HEK293 (cell line): Measurements from ENCODE around the gene FREM3.

ENCODE experiments used
- CTCF ChIA-PET: fragments of 350-600 bp; formaldehyde crosslinking; extraction: SDS; loops from one replicate; lab custom pipeline; 2021; ENCODE audit warnings: antibody characterized with exemption; lab: Yijun Ruan, JAX
- POLR2A ChIA-PET: fragments of 300-600 bp; formaldehyde crosslinking; extraction: SDS; loops from one replicate; lab custom pipeline; 2020; ENCODE audit warnings: antibody characterized with exemption, inconsistent platforms; lab: Yijun Ruan, JAX
- H3K27ac ChIP-seq: fragments of 200-500 bp; sonication (Bioruptor generic); 2 replicates; pipeline ENCODE4 v1.5.1; 2014; ENCODE audit warnings: low read depth, low read length, control low read depth, inconsistent platforms; ENCODE audit errors: extremely low read depth
- H3K36me3 ChIP-seq, 2 experiments: fragments of 200-500 bp in 1 of 2; sonication (Bioruptor generic) in 1 of 2; 1 replicate in 1 of 2; 2 replicates in 1 of 2; pipeline ENCODE4 v1.5.1; 2014 to 2017; ENCODE audit warnings: inconsistent platforms in 2 of 2, low read length in 2 of 2; ENCODE audit not compliant: control insufficient read depth in 2 of 2, insufficient read depth in 1 of 2
- H3K4me1 ChIP-seq: fragments of 200-500 bp; sonication (Bioruptor generic); 2 replicates; pipeline ENCODE4 v1.5.1; 2014; ENCODE audit warnings: mild to moderate bottlenecking, low read length, inconsistent platforms; ENCODE audit not compliant: control insufficient read depth, insufficient read depth
- H3K4me3 ChIP-seq: 2 replicates; pipeline ENCODE4 v1.5.1; 2011; ENCODE audit warnings: low read depth, mild to moderate bottlenecking, control low read depth, low read length, moderate library complexity
- H3K9me3 ChIP-seq: fragments of 200-500 bp; sonication (Bioruptor generic); 2 replicates; pipeline ENCODE4 v1.5.1; 2014; ENCODE audit warnings: low read depth, low read length, inconsistent platforms; ENCODE audit not compliant: control insufficient read depth, insufficient read depth
- GLI2 ChIP-seq: fragments of 450-650 bp; formaldehyde crosslinking; IDR thresholded peaks from 2 replicates; pipeline ENCODE4; 2017; ENCODE audit warnings: missing biosample characterization, missing genetic modification characterization, low read depth, borderline replicate concordance
- KLF10 ChIP-seq: fragments of 450-650 bp; IDR thresholded peaks from 2 replicates; pipeline ENCODE4 v1.5.1; 2018; ENCODE audit warnings: missing biosample characterization, mild to moderate bottlenecking, missing genetic modification characterization
- ZNF202 ChIP-seq: fragments of 450-650 bp; formaldehyde crosslinking; IDR thresholded peaks from 2 replicates; pipeline ENCODE4 v1.5.1; 2016; ENCODE audit warnings: missing biosample characterization, missing genetic modification characterization, borderline replicate concordance
- ZNF311 ChIP-seq: fragments of 450-650 bp; formaldehyde crosslinking; IDR thresholded peaks from 2 replicates; pipeline ENCODE4 v1.5.1; 2017; ENCODE audit warnings: missing biosample characterization, missing genetic modification characterization, borderline replicate concordance
- ZNF48 ChIP-seq: fragments of 450-650 bp; formaldehyde crosslinking; IDR thresholded peaks from 2 replicates; pipeline ENCODE4 v1.5.1; 2016; ENCODE audit warnings: missing biosample characterization, missing genetic modification characterization
- ZNF510 ChIP-seq: fragments of 450-650 bp; formaldehyde crosslinking; IDR thresholded peaks from 2 replicates; pipeline ENCODE4 v1.5.1; 2018; ENCODE audit warnings: mild to moderate bottlenecking, missing genetic modification characterization, missing biosample characterization; ENCODE audit not compliant: insufficient replicate concordance
- ZNF626 ChIP-seq: fragments of 450-650 bp; sonication (Bioruptor Pico); formaldehyde crosslinking; IDR thresholded peaks from 2 replicates; pipeline ENCODE4 v1.5.1; 2018; ENCODE audit warnings: missing biosample characterization, missing genetic modification characterization, inconsistent platforms
- ZNF76 ChIP-seq: fragments of 450-650 bp; formaldehyde crosslinking; IDR thresholded peaks from 2 replicates; pipeline ENCODE4; 2016; ENCODE audit warnings: low read depth, missing biosample characterization, missing genetic modification characterization, borderline replicate concordance
- ZNF776 ChIP-seq: fragments of 450-650 bp; formaldehyde crosslinking; IDR thresholded peaks from 2 replicates; pipeline ENCODE4 v1.5.0; 2017; ENCODE audit warnings: missing biosample characterization, missing genetic modification characterization, borderline replicate concordance
- ZNF843 ChIP-seq: fragments of 450-650 bp; formaldehyde crosslinking; IDR thresholded peaks from 2 replicates; pipeline ENCODE4 v1.5.1; 2016; ENCODE audit warnings: missing biosample characterization, missing genetic modification characterization
- TF ChIP-seq, protein P1 (sequence below): fragments of 450-650 bp; formaldehyde crosslinking; IDR thresholded peaks from 2 replicates; pipeline ENCODE4; 2016; ENCODE audit warnings: missing biosample characterization, missing genetic modification characterization
- TF ChIP-seq, protein P2 (sequence below): fragments of 450-650 bp; formaldehyde crosslinking; IDR thresholded peaks from 2 replicates; pipeline ENCODE4 v1.5.1; 2016; ENCODE audit warnings: missing biosample characterization, missing genetic modification characterization
- TF ChIP-seq, protein P3 (sequence below): fragments of 450-650 bp; formaldehyde crosslinking; IDR thresholded peaks from 2 replicates; pipeline ENCODE4 v1.5.1; 2016; ENCODE audit warnings: missing biosample characterization, missing genetic modification characterization
- TF ChIP-seq, protein P4 (sequence below): fragments of 450-650 bp; formaldehyde crosslinking; IDR thresholded peaks from 2 replicates; pipeline ENCODE4 v1.5.1; 2017; ENCODE audit warnings: missing biosample characterization, missing genetic modification characterization
- TF ChIP-seq, protein P5 (sequence below): fragments of 450-650 bp; formaldehyde crosslinking; optimal IDR thresholded peaks from 2 replicates; pipeline ENCODE3; 2016; ENCODE audit warnings: missing biosample characterization, mild to moderate bottlenecking, missing genetic modification characterization
- TF ChIP-seq, protein P6 (sequence below): fragments of 450-650 bp; formaldehyde crosslinking; conservative IDR thresholded peaks from 2 replicates; pipeline ENCODE4 v1.5.1; 2016; ENCODE audit warnings: low read depth, missing biosample characterization, missing genetic modification characterization

Gene FREM3

DNA sequence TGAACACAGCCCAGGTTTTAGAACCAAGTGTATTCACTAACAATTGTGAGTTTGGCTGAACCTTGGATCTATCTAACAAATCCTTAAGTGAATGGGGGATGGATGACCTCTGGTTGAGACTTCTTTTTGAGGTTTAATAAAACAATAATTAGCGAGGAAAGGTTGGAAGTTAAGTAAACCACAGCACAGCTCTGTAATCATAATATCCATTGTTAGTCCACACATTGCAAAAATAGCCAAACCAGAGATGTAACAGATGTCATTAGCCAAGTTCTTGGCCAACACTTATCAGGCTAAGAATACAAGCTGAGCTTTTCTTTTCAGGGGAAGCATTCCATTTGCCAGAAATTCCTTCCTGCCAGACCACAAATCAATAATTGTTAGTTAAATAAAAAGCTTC is 59.1 kb downstream of the FREM3 start:
- ChIA-PET CTCF (no interaction called here), POLR2A (no interaction called here)
- Histone ChIP-seq H3K9me3 (no peaks in the 10 kb centered on the region), H3K27ac (no peak overlapping the region), H3K36me3 (no peaks in the 10 kb centered on the region), H3K4me3 (no peak overlapping the region), H3K4me1 (no peaks in the 10 kb centered on the region)
- TF ChIP-seq ZNF776 (tag by site-specific recombination) = no peak

DNA sequence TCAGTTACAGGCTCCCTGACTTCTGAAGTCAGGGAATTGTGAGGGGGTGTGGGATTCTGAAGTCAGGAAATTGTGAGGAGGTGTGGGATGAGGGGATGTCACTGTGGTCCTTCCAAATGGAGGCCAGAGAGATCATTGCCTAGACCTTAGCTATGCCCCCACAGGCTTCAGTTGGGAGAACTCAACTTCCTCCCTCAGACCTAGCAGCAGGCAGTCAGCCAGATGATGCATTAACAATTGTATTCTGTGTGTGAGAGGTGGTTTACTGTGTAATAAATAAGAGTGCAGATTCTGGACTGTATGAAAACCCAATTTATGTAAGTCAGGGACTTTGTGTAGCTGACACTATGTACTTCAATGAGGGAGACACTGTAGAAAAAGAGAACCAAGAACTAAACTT is 65.7 kb downstream of the FREM3 start:
- Histone ChIP-seq H3K4me3 (no peak overlapping the region), H3K4me1 (no peaks in the 10 kb centered on the region), H3K9me3 (no peaks in the 10 kb centered on the region), H3K36me3 (no peaks in the 10 kb centered on the region), H3K27ac (no peak overlapping the region)
- ChIA-PET POLR2A (no interaction called here), CTCF (interaction anchor here (0.6 kb wide), 1 partner anchor 942 kb away, joined by 3 read pairs; no protein-coding TSS in a partner anchor)
- TF ChIP-seq, protein P1, sequence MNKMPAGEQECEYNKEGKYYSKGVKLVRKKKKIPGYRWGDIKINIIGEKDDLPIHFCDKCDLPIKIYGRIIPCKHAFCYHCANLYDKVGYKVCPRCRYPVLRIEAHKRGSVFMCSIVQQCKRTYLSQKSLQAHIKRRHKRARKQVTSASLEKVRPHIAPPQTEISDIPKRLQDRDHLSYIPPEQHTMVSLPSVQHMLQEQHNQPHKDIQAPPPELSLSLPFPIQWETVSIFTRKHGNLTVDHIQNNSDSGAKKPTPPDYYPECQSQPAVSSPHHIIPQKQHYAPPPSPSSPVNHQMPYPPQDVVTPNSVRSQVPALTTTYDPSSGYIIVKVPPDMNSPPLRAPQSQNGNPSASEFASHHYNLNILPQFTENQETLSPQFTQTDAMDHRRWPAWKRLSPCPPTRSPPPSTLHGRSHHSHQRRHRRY (tag by site-specific recombination) = no peak
- TF ChIP-seq ZNF843 (tag by site-specific recombination) = no peak
- TF ChIP-seq, protein P2, sequence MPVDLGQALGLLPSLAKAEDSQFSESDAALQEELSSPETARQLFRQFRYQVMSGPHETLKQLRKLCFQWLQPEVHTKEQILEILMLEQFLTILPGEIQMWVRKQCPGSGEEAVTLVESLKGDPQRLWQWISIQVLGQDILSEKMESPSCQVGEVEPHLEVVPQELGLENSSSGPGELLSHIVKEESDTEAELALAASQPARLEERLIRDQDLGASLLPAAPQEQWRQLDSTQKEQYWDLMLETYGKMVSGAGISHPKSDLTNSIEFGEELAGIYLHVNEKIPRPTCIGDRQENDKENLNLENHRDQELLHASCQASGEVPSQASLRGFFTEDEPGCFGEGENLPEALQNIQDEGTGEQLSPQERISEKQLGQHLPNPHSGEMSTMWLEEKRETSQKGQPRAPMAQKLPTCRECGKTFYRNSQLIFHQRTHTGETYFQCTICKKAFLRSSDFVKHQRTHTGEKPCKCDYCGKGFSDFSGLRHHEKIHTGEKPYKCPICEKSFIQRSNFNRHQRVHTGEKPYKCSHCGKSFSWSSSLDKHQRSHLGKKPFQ (tag by site-specific recombination) = no peak
- TF ChIP-seq, protein P3, sequence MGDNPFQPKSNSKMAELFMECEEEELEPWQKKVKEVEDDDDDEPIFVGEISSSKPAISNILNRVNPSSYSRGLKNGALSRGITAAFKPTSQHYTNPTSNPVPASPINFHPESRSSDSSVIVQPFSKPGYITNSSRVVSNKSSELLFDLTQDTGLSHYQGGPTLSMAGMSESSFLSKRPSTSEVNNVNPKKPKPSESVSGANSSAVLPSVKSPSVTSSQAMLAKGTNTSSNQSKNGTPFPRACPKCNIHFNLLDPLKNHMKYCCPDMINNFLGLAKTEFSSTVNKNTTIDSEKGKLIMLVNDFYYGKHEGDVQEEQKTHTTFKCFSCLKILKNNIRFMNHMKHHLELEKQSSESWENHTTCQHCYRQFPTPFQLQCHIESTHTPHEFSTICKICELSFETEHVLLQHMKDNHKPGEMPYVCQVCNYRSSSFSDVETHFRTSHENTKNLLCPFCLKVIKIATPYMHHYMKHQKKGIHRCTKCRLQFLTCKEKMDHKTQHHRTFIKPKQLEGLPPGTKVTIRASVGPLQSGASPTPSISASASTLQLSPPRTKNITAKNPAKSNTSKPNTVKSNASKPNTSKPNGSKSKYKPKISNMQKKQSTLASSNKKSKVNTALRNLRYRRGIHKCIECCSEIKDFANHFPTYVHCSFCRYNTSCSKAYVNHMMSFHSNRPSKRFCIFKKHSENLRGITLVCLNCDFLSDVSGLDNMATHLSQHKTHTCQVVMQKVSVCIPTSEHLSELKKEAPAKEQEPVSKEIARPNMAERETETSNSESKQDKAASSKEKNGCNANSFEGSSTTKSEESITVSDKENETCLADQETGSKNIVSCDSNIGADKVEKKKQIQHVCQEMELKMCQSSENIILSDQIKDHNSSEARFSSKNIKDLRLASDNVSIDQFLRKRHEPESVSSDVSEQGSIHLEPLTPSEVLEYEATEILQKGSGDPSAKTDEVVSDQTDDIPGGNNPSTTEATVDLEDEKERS (tag by site-specific recombination) = no peak
- TF ChIP-seq, protein P4, sequence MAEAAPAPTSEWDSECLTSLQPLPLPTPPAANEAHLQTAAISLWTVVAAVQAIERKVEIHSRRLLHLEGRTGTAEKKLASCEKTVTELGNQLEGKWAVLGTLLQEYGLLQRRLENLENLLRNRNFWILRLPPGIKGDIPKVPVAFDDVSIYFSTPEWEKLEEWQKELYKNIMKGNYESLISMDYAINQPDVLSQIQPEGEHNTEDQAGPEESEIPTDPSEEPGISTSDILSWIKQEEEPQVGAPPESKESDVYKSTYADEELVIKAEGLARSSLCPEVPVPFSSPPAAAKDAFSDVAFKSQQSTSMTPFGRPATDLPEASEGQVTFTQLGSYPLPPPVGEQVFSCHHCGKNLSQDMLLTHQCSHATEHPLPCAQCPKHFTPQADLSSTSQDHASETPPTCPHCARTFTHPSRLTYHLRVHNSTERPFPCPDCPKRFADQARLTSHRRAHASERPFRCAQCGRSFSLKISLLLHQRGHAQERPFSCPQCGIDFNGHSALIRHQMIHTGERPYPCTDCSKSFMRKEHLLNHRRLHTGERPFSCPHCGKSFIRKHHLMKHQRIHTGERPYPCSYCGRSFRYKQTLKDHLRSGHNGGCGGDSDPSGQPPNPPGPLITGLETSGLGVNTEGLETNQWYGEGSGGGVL (tag by site-specific recombination) = no peak
- TF ChIP-seq ZNF626 (tag by site-specific recombination) = no peak

DNA sequence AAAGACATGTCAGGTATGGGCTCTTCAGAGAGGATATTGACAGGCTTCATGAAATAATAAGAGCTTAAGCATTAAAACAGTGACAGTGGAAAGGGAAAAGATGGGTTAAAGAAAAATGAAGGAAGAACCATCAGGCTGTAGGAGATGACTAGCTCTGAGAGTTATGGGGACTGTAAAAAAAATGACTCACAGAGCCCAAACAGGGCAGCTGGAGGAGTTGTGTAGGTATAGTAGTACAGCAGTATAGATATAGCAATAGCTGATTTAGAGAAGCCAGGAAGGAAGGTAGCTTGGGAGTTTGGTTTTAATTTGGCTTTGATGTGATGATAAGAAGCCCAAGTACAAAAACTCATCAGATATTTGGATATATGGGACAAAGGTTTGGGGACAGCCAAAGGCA is 66.6 kb downstream of the FREM3 start:
- no peak overlapping the region for H3K4me3 ChIP-seq
- POLR2A ChIA-PET = no interaction called here
- H3K9me3 ChIP-seq = no peaks in the 10 kb centered on the region
- no peaks in the 10 kb centered on the region for H3K4me1 ChIP-seq
- H3K27ac ChIP-seq = no peak overlapping the region
- CTCF ChIA-PET = no interaction called here
- no peaks in the 10 kb centered on the region for H3K36me3 ChIP-seq
- TF ChIP-seq ZNF202 (tag by site-specific recombination) (no peak), ZNF510 (no peak), GLI2 (tag by site-specific recombination) (no peak), KLF10 (tag by site-specific recombination) (no peak), ZNF48 (no peak), ZNF76 (no peak), ZNF311 (tag by site-specific recombination) (no peak)
- TF ChIP-seq, protein P5, sequence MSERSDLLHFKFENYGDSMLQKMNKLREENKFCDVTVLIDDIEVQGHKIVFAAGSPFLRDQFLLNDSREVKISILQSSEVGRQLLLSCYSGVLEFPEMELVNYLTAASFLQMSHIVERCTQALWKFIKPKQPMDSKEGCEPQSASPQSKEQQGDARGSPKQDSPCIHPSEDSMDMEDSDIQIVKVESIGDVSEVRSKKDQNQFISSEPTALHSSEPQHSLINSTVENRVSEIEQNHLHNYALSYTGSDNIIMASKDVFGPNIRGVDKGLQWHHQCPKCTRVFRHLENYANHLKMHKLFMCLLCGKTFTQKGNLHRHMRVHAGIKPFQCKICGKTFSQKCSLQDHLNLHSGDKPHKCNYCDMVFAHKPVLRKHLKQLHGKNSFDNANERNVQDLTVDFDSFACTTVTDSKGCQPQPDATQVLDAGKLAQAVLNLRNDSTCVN = no peak
- TF ChIP-seq, protein P6, sequence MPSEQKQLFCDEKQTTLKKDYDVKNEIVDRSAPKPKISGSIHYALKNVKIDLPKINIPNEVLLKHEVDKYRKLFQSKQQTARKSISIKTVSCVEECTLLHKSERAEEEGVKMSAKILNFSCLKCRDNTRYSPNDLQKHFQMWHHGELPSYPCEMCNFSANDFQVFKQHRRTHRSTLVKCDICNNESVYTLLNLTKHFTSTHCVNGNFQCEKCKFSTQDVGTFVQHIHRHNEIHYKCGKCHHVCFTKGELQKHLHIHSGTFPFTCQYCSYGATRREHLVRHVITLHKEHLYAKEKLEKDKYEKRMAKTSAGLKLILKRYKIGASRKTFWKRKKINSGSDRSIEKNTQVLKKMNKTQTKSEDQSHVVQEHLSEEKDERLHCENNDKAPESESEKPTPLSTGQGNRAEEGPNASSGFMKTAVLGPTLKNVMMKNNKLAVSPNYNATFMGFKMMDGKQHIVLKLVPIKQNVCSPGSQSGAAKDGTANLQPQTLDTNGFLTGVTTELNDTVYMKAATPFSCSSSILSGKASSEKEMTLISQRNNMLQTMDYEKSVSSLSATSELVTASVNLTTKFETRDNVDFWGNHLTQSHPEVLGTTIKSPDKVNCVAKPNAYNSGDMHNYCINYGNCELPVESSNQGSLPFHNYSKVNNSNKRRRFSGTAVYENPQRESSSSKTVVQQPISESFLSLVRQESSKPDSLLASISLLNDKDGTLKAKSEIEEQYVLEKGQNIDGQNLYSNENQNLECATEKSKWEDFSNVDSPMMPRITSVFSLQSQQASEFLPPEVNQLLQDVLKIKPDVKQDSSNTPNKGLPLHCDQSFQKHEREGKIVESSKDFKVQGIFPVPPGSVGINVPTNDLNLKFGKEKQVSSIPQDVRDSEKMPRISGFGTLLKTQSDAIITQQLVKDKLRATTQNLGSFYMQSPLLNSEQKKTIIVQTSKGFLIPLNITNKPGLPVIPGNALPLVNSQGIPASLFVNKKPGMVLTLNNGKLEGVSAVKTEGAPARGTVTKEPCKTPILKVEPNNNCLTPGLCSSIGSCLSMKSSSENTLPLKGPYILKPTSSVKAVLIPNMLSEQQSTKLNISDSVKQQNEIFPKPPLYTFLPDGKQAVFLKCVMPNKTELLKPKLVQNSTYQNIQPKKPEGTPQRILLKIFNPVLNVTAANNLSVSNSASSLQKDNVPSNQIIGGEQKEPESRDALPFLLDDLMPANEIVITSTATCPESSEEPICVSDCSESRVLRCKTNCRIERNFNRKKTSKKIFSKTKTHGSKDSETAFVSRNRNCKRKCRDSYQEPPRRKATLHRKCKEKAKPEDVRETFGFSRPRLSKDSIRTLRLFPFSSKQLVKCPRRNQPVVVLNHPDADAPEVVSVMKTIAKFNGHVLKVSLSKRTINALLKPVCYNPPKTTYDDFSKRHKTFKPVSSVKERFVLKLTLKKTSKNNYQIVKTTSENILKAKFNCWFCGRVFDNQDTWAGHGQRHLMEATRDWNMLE = no peak
